ENCODE data around the gene UTP4.
"Not testable (repeated sequence)": the region's sequence is repeated elsewhere in the genome, so short reads cannot be mapped to it uniquely, and the experiment has no call there.

UTP4 gene

DNA sequence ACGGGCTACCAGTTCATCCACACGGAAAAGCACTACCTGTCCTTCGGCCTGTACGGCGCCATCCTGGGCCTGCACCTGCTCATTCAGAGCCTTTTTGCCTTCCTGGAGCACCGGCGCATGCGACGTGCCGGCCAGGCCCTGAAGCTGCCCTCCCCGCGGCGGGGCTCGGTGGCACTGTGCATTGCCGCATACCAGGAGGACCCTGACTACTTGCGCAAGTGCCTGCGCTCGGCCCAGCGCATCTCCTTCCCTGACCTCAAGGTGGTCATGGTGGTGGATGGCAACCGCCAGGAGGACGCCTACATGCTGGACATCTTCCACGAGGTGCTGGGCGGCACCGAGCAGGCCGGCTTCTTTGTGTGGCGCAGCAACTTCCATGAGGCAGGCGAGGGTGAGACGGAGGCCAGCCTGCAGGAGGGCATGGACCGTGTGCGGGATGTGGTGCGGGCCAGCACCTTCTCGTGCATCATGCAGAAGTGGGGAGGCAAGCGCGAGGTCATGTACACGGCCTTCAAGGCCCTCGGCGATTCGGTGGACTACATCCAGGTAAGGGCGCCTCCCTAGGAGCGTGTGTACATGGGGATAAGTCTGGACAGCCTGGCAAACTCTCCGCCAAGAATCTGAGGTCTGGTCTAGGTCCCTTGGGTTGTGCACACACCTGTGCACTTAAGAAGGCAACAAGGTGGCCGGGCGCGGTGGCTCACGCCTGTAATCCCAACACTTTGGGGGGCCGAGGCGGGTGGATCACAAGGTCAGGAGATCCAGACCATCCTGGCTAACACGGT, 22.8 kb upstream of the UTP4 start:
- DNase-seq (ENCODE audit: low read depth in 2 of 3, low spot score in 1 of 3) = no peak

- DNase-seq (ENCODE audit: low read depth in 2 of 3, low spot score in 1 of 3) = no peak
Measured at GRCh38 chr16:69110406-69110805, 22.0 kb upstream of the UTP4 start.

- DNase-seq (ENCODE audit: low read depth in 2 of 3, low spot score in 1 of 3) = no peak
Measured at GRCh38 chr16:69111216-69111875, 21.1 kb upstream of the UTP4 start.

DNA sequence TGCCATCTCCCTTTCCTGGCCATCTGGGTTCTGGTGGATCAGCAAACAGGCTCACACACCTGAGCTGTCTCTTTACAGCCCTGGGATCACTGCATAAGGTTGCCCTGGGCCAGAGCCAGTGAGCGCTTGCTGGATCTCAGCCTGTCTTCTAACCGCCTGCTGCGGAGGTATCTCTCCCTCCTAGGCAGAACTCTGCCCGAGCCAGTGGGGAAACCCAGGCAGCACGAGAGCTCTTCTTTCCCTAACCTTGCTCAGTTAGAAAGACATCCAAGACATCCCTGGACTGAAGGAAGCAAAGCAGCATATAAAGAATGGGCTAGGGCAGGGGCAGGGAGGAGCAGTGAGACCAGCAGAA, 20.6 kb upstream of the UTP4 start:
- no peak for DNase-seq (ENCODE audit: low read depth in 2 of 3, low spot score in 1 of 3)

DNA sequence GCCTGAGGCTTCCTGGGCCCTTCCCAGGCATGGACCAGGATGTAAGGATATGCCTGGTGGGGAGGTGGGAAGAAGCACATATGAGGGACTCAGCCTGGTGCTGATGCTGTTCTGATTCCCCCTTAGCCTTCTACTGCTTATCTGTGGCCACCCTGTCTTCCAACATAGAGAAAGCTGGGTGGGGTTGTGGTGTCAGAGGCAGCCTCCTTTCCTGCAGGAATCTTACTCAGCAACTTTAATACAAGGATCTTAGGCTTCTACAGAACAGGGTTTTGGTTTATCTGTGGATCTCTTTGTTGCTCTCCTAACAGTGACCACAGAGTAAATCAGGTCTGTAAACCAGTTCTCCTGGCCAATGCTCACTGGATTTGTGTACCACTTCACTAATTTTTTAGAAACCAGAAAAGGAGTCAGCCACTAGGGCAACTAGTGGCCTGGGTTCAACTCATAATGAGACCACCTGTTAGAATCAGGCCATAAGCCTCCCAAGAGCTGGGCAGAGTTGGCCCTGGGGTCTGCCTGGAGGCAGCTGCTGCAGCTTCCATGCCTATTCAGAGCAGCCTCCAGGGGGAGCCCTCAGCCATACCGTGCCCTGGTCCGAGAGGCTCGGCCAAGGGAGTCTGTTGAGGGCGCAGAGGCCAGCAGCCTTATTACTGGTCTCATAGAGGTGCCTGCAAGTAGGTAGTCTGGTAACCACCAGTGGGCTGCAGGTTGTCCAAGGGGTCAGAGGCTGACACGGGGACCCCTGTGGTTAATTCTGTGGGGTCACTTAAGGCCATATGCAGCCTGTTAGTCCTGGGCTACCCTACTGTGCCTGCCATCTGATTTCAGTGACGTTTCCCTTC, 19.9 kb upstream of the UTP4 start:
- DNase-seq (ENCODE audit: low read depth in 2 of 3, low spot score in 1 of 3) = peak in 2 of 3 donors; percentile 50 to 55

- DNase-seq (ENCODE audit: low read depth in 2 of 3, low spot score in 1 of 3) = no peak
Measured at GRCh38 chr16:69113216-69113615, 19.2 kb upstream of the UTP4 start.

GRCh38 chr16:69114346-69114975, 18.0 kb upstream of the UTP4 start:
- DNase-seq (ENCODE audit: low read depth in 2 of 3, low spot score in 1 of 3) = no peak

- DNase-seq (ENCODE audit: low read depth in 2 of 3, low spot score in 1 of 3) = no peak
Measured at GRCh38 chr16:69114976-69115355, 17.5 kb upstream of the UTP4 start.

GRCh38 chr16:69115361-69115760, 17.1 kb upstream of the UTP4 start:
- DNase-seq (ENCODE audit: low read depth in 2 of 3, low spot score in 1 of 3) = no peak

DNA sequence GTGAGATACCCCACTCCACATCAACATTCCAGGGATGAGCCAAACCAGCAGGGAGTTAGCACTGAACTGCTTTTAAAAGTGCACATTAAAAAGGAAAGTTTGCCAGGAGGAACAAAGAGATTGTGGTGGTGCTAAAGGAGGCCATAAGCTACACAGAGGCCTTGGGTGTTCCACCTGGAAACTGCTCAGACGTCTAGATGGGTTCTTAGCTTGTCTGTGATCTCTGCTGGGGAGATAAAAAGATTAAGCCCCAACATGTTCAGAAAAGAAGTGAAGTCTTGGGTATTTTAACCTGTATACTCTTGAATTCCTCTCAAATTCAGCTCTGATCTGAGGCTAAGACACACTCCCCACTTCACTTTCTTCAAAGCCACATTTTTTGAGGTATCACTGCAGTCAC, 16.6 kb upstream of the UTP4 start:
- no peak for DNase-seq (ENCODE audit: low read depth in 2 of 3, low spot score in 1 of 3)

- no peak for DNase-seq (ENCODE audit: low read depth in 2 of 3, low spot score in 1 of 3)
Measured at GRCh38 chr16:69116256-69116875, 16.1 kb upstream of the UTP4 start.

- no peak for DNase-seq (ENCODE audit: low read depth in 2 of 3, low spot score in 1 of 3)
Measured at GRCh38 chr16:69116906-69117305, 15.5 kb upstream of the UTP4 start.

DNA sequence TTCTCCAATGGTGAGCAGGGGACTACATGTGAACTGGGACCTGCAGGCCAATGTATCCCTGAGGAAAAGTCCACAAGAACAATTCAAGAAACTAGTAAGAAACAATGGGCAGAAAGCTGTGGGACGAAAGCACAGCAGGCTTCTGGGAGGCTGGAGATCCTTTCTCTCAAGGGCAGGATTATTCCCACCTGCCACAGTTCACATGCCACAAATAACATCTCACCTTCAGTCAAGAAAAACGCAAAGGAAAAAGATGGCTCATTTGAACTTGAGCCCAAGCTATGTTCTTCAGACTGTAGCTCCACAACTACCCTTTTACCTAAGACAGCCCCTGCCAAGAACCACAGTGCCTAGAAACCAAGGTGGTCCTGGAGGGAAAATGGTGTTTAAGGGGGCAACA, 14.0 kb upstream of the UTP4 start:
- no peak for DNase-seq (ENCODE audit: low read depth in 2 of 3, low spot score in 1 of 3)

- DNase-seq (ENCODE audit: low read depth in 2 of 3, low spot score in 1 of 3) = no peak
Measured at GRCh38 chr16:69118994-69119393, 13.5 kb upstream of the UTP4 start.

DNA sequence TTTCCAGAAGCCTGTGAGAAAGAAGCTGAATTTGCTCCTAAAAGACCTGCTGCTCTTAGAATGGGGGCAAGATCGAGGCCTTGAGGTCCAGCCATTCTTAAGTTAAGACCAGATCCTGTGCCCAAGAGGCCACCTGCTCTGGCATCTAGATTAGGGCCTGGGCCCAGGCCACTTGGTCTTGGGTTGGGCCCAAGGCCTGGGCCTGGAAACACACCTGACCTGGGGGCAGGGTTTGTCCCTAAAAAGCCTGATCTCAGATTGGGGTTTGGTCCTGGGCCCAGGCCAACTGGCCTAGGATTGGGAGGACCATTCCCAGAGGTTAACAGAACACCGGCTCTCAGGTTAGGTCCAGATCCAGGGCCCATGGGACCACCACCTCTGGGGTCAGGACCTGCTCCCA, 12.9 kb upstream of the UTP4 start:
- no peak for DNase-seq (ENCODE audit: low read depth in 2 of 3, low spot score in 1 of 3)

DNA sequence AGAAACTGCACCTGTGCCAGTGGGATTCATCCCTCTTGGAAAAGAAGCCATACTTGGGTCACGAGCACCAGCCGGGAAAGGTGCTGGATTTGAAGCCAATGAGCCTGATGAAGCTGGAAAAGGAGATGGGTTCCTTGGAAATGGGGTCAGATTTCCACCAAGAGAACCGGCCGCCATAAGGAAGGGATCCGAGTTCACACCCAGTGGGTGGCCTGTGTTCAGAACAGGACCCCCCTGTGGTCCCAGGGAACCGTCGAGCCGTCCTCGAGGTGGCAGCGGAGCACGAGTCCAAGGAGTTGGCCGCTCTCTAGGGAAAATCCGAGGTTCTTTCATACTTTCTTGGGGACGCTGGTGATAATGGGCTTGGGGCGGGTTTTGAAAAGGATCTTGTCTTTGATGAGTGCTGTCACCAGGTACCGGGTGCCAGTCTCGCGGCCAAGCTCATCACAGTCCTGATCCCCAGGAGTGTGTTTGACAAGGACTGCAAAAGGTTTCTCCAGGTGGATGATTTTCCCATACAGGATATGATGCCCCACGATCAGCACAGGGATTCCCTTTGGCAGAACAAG, 12.3 kb upstream of the UTP4 start:
- DNase-seq (ENCODE audit: low read depth in 2 of 3, low spot score in 1 of 3) = no peak

DNA sequence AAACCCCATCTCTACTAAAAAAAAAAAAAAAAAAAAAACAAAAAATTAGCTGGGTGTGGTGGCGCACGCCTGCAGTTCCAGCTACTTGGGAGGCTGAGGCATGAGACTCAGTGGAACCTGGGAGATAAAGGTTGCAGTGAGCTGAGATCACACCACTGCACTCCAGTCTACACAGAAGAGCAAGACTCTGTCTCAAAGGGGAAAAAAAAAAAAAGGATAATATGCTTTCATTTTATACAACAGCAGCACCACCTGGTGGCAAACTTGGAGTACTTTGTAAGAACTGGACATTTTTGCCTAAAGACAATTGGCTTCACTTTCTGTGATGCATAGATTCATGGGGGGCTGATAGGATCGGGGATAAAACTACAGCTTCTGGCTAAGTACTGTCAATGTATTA, 8.5 kb upstream of the UTP4 start:
- peak; percentile 10 to 51 (median 41) for DNase-seq (ENCODE audit: low read depth in 2 of 3, low spot score in 1 of 3)

DNA sequence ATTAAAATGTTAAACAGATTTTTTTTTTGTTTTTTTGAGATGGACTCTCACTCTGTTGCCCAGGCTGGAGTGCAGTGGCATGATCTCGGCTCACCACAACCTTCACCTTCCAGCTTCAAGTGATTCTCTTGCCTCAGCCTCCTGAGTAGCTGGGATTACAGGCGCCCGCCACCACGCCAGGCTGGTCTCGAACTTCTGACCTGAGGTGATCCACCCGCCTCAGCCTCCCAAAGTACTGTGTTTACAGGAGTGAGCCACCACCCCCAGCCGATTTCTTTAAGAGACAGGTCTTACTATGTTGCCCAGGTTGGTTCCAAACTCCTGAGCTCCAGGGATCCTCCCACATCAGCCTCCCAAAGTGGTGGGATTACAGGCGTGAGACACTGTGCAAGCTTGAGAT, 8.0 kb upstream of the UTP4 start:
- DNase-seq (ENCODE audit: low read depth in 2 of 3, low spot score in 1 of 3) = not testable (repeated sequence)

DNA sequence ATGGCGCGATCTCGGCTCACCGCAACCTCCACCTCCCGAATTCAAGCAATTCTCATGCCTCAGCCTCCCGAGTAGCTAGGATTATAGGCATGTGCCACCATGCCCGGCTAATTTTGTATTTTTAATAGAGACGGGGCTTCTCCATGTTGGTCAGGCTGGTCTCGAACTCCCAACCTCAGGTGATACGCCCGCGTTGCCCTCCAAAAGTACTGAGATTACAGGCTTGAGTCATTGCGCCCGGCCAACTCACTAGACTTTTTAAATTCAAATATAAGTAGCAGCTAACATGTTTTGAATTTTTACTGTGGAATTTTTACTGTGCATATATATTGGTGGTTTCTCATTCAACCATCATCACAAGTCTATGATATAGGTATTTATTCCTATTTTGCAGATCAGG, 7.5 kb upstream of the UTP4 start:
- not testable (repeated sequence) for DNase-seq (ENCODE audit: low read depth in 2 of 3, low spot score in 1 of 3)

DNA sequence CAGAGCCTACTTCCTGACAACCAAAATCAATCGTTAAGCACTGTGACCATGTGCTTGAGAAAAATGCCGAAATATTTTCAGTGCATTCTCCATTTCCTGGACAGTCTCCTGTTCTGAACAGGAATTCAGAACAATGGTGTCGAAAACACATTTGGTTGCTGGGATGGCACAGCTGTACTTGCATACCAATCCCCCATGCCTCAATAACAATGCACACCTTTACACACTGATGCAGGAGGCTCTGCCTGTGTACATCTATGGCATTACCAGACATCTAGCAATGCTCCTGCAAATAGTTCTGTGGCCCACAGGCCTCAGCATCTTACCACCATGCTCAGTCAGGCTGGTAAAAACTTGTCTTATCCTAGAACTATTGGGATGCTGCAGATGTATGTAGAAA, 6.2 kb upstream of the UTP4 start:
- DNase-seq (ENCODE audit: low read depth in 2 of 3, low spot score in 1 of 3) = no peak

- not testable (repeated sequence) for DNase-seq (ENCODE audit: low read depth in 2 of 3, low spot score in 1 of 3)
Measured at GRCh38 chr16:69126801-69127200, 5.6 kb upstream of the UTP4 start.
